Mucosa of stomach (tissue), 1 donor: ENCODE measurements around the gene ENG.

Experiments
- H3K27me3 ChIP-seq: one replicate; pipeline ENCODE4 v1.7.0; 2013; ENCODE audit warnings: mild to moderate bottlenecking, low read length; ENCODE audit not compliant: control insufficient read depth, insufficient read depth
- H3K36me3 ChIP-seq: one replicate; pipeline ENCODE4 v1.7.0; 2013; ENCODE audit warnings: low read length; ENCODE audit not compliant: control insufficient read depth, insufficient read depth
- H3K4me1 ChIP-seq: one replicate; pipeline ENCODE4 v1.7.0; 2013; ENCODE audit warnings: mild to moderate bottlenecking, low read length; ENCODE audit not compliant: control insufficient read depth, insufficient read depth
- H3K4me3 ChIP-seq: one replicate; pipeline ENCODE4 v1.7.0; 2013; ENCODE audit warnings: low read length
- H3K9ac ChIP-seq: one replicate; pipeline ENCODE4 v1.7.0; 2013; ENCODE audit warnings: mild to moderate bottlenecking, low read length, moderate library complexity
- H3K9me3 ChIP-seq: one replicate; pipeline ENCODE4 v1.7.0; 2013; ENCODE audit warnings: mild to moderate bottlenecking, low read length, moderate library complexity; ENCODE audit not compliant: control insufficient read depth
- donor health status: Pancreatic carcinoma.

The ENG gene

GRCh38 chr9:127854184-127854806, at the start of gene ENG:
Gene ENG, minus strand, starts transcription at chr9:127854658. Its CDS starts 303 bp downstream, at chr9:127854355.
- Histone ChIP-seq H3K27me3 (no peaks in the 10 kb centered on the region), H3K9me3 (no peaks in the 10 kb centered on the region), H3K36me3 (no peaks in the 10 kb centered on the region), H3K4me3 (no peak within 1 kb of the TSS), H3K4me1 (peaks cover 17% of the 10 kb centered on the region), H3K9ac (peak within 1 kb of the TSS; percentile 64)

DNA sequence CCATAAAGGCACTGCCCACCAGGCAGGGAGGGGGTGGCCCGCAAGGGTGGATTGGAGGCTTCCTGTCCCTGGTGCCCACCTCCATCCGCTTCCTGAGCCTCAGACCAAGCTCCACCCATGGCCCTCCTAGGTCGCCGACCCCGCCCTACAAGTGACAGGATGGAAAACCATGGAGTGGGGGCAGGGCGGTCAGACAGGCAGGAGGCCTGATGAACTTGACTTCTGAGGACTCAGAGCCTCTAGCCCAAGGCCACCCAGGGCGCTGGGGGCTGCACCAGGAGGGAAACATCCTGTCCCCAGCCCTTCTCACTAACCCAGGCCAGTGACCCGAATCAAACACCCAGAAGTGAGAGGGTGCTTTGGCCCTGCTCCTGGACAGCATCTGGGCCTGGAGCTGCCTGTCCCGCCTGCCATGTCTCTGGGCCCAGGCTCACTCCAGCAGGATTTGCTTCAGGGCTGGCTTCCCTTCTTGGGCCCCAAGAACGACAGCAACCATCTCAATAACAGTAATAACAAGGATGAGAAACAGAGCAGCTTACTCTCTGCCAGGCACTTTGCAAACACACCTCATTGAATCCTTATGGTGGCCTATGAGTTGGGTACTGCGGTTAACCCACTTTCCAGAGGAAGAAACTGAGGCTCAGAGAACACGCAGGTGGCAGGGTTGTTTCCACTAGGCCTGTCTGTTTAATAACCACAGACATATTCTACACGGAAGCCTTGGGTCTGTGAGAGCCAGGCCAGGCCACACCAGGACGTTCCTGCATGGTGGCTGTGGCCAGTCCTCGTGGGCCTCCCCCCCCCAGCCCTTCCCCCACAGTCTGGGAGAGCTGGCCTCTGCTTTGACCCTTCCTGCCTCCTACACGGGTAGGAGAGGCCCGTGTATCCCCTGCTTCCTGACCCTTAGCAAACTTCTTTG, 49.4 kb upstream of the ENG start:
- Histone ChIP-seq H3K9ac (peak overlapping the region; percentile 38), H3K4me3 (no peak overlapping the region), H3K4me1 (peaks cover 39% of the 10 kb centered on the region), H3K27me3 (no peaks in the 10 kb centered on the region), H3K9me3 (no peaks in the 10 kb centered on the region), H3K36me3 (no peaks in the 10 kb centered on the region)

DNA sequence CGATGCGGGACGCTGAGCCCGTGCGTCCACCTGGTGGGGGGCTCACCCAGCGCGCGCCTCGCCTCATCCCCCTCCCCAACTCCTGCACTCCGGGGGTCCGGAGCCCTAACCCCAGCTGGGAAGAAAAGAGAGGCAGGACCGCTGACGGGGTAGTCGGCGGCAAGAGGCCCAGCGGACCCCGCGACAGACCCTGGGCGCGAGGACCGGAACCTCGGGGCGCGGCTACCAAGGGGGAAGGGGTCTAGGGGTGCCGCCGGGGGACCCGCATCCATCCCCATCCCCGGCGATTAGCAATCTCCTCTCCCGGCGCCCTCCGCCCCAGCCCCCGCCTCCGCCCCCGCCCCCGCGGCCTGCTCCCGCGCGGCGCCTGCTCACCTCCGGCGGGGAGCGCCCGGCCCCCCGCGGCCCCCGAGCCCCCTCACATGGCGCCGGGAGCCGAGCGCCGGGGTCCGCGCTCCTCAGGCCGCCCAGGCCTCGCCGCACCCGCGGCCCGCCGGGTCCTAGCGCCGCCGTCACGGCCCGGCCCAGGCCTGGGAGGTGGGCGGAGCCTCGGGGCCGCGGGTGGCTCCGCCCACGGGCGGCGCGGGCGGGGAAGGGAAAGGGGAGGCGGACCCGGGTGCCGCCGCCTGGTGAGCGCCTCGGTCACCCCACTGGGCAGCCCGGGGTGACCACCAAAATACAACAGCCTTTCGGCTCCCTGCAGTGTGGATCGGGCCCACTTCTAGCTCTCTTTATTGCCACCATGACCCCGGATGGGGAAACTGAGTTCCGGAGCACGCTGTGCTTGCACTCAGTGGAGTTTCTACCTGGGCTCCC, 44.9 kb upstream of the ENG start, which contains the start of gene ST6GALNAC6:
Gene ST6GALNAC6 (minus strand): TSS at position 476 of the 816 bp plus-strand sequence. CDS start 1,622 bp downstream, outside the sequence.
- Histone ChIP-seq H3K9ac (peak within 1 kb of the TSS; percentile 70), H3K4me1 (peaks cover 21% of the 10 kb centered on the region), H3K9me3 (no peaks in the 10 kb centered on the region), H3K27me3 (no peaks in the 10 kb centered on the region), H3K4me3 (peak within 1 kb of the TSS; percentile 56), H3K36me3 (peaks cover 5% of the 10 kb centered on the region)

- H3K9ac ChIP-seq = peak overlapping the region; percentile 70
- H3K27me3 ChIP-seq = no peaks in the 10 kb centered on the region
- H3K4me1 ChIP-seq = peaks cover 14% of the 10 kb centered on the region
- H3K36me3 ChIP-seq = peaks cover 12% of the 10 kb centered on the region
- H3K9me3 ChIP-seq = no peaks in the 10 kb centered on the region
- H3K4me3 ChIP-seq = peak overlapping the region; percentile 25
Measured at GRCh38 chr9:127898433-127899127, 44.1 kb upstream of the ENG start.

DNA sequence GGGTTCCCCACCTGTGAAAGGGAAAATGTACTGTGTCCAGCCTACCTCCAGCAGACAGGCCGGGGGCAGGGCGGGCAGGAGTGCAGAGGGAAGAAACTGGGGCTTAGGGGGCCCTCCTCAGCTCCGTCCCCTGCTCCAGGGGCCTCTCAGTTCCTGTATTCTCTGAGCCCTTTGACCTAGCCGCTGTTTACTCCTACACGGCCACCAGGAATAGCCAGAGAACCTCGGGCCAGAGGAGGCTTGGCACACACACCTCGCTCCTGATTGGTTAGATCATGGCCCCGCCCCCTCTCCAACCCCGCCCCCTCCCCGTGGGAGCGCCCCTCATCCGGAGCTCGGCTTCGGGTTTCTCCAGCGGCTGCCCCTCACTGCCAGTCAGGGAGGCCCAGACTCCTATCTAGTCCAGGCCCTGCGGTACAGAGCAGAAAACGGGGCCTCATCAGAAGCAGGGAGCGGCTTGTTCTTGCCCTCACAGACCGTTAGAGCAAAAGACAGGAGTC, 42.8 kb upstream of the ENG start:
- H3K27me3 ChIP-seq = no peaks in the 10 kb centered on the region

GRCh38 chr9:127896395-127897192, 42.1 kb upstream of the ENG start:
- Histone ChIP-seq H3K9ac (no peak overlapping the region), H3K36me3 (peaks cover 20% of the 10 kb centered on the region), H3K4me1 (peaks cover 10% of the 10 kb centered on the region), H3K4me3 (no peak overlapping the region), H3K27me3 (no peaks in the 10 kb centered on the region), H3K9me3 (no peaks in the 10 kb centered on the region)

More for the DNA sequence above, 42.8 kb upstream of the ENG start:
- H3K36me3 ChIP-seq = peaks cover 20% of the 10 kb centered on the region
- H3K9ac ChIP-seq = no peak overlapping the region
- no peak overlapping the region for H3K4me3 ChIP-seq
- H3K4me1 ChIP-seq = peaks cover 10% of the 10 kb centered on the region
- H3K9me3 ChIP-seq = no peaks in the 10 kb centered on the region

DNA sequence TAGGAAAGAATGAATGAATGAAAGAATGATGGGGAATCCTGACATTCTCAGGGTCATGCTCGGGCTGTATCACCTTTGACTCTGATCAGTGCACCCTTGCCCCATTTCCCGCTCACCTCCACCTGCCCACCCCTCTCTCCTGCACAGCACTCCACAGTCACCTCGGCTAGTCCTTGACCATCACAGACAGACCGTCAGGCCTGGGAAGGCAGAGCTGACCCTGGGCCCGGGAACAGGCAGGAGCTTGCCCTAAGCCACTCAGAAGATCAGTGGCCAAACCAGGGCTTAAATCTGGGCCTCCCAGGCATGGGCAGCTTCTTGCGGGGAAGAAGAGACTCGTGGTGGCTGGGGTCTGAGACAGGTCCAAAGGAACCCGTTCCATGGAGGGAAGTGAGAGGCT, 41.4 kb upstream of the ENG start:
- Histone ChIP-seq H3K27me3 (no peaks in the 10 kb centered on the region), H3K4me1 (peaks cover 10% of the 10 kb centered on the region), H3K36me3 (peaks cover 20% of the 10 kb centered on the region), H3K4me3 (no peak overlapping the region), H3K9me3 (no peaks in the 10 kb centered on the region), H3K9ac (no peak overlapping the region)

DNA sequence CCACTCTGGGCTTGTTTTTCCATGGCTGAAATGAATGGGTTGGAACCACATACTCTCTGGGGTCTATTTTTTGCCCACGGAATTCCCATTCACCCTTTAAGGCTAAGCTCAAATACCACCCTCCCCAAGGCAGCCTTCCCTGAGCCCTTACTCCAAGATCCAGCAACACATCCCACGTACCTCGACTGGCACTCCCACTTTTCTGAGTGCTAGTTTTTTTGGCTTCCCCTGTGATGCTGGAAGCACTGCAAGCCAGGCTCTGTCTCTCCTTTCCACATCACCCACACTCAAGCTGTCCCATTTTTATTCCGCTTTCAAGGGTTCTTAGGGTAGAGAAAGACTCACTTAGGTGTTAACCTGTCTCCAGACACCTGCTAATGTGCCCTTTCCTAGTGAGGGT, 38.9 kb upstream of the ENG start:
- H3K36me3 ChIP-seq = peaks cover 25% of the 10 kb centered on the region
- H3K9me3 ChIP-seq = no peaks in the 10 kb centered on the region
- no peaks in the 10 kb centered on the region for H3K4me1 ChIP-seq
- no peak overlapping the region for H3K4me3 ChIP-seq
- H3K9ac ChIP-seq = no peak overlapping the region
- no peaks in the 10 kb centered on the region for H3K27me3 ChIP-seq

GRCh38 chr9:127892831-127893230, 38.4 kb upstream of the ENG start:
- H3K36me3 ChIP-seq = peaks cover 25% of the 10 kb centered on the region
- H3K9me3 ChIP-seq = no peaks in the 10 kb centered on the region

DNA sequence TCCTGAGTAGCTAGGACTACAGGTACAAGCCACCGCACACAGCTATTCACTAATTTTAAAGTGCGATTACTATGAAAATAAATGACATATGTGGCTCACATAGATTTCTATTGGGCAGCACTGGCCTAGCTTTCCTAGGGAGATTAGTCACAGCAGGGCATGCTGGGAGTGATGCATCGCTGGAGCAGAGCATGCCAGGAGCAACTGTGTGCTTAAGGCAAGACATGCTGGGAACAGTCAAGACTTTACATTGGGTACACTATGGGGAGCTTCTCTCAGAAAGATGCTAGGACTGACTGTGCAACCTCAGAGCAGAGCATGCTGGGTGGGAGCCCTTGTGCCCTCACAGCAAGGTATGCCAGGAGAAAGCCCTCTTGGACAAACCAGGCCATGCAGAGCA, 35.6 kb upstream of the ENG start:
- Histone ChIP-seq H3K4me1 (peaks cover 6% of the 10 kb centered on the region), H3K36me3 (peaks cover 24% of the 10 kb centered on the region), H3K27me3 (no peaks in the 10 kb centered on the region), H3K9ac (no peak overlapping the region), H3K9me3 (no peaks in the 10 kb centered on the region), H3K4me3 (no peak overlapping the region)

More at GRCh38 chr9:127892831-127893230, 38.4 kb upstream of the ENG start:
- no peaks in the 10 kb centered on the region for H3K27me3 ChIP-seq
- H3K4me1 ChIP-seq = no peaks in the 10 kb centered on the region
- no peak overlapping the region for H3K9ac ChIP-seq
- H3K4me3 ChIP-seq = no peak overlapping the region
